ENCODE data around the gene RHEB.

Gene RHEB

DNA sequence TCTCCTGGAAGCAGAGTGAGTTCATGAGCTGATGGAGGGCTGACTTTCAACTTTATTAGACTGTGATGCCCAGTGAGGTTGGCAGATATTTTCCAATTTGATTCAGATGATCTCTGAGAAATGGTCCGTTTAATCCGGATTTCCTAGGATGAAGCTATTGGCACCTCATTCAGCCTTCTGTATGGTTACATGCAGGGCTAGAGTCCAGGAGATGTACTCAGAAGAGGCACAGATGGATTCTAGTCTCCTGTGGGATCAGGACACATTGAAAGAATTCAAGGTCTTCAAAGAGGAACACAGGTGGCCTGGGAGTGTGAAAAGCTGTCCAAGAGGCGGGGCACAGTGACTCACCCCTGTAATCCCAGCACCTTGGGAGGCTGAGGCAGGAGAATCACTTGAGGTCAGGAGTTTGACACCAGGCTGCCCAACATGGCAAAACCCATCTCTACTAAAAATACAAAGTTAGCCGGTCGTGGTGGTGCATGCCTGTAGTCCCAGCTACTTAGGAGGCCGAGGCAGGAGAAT, 23.0 kb upstream of the RHEB start:
- Histone ChIP-seq H3K9me3 (ENCODE audit: control insufficient read depth, low read length) (no peaks in the 10 kb centered on the region), H3K27ac (no peak overlapping the region), H3K4me2 (ENCODE audit: low read length) (no peak overlapping the region), H3K79me2 (no peaks in the 10 kb centered on the region), H3K9ac (no peak overlapping the region), H3K36me3 (ENCODE audit: control insufficient read depth, insufficient read depth, low read length) (no peaks in the 10 kb centered on the region), H3K4me1 (no peaks in the 10 kb centered on the region), H3K27me3 (ENCODE audit: control insufficient read depth, insufficient read depth, low read length) (no peaks in the 10 kb centered on the region), H3K4me3 (ENCODE audit: low read depth, low read length) (no peak overlapping the region), H2AFZ (no peak overlapping the region)
- TF ChIP-seq, protein P1, sequence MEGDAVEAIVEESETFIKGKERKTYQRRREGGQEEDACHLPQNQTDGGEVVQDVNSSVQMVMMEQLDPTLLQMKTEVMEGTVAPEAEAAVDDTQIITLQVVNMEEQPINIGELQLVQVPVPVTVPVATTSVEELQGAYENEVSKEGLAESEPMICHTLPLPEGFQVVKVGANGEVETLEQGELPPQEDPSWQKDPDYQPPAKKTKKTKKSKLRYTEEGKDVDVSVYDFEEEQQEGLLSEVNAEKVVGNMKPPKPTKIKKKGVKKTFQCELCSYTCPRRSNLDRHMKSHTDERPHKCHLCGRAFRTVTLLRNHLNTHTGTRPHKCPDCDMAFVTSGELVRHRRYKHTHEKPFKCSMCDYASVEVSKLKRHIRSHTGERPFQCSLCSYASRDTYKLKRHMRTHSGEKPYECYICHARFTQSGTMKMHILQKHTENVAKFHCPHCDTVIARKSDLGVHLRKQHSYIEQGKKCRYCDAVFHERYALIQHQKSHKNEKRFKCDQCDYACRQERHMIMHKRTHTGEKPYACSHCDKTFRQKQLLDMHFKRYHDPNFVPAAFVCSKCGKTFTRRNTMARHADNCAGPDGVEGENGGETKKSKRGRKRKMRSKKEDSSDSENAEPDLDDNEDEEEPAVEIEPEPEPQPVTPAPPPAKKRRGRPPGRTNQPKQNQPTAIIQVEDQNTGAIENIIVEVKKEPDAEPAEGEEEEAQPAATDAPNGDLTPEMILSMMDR (IDR thresholded peaks at IDR 0.05) = no peak

DNA sequence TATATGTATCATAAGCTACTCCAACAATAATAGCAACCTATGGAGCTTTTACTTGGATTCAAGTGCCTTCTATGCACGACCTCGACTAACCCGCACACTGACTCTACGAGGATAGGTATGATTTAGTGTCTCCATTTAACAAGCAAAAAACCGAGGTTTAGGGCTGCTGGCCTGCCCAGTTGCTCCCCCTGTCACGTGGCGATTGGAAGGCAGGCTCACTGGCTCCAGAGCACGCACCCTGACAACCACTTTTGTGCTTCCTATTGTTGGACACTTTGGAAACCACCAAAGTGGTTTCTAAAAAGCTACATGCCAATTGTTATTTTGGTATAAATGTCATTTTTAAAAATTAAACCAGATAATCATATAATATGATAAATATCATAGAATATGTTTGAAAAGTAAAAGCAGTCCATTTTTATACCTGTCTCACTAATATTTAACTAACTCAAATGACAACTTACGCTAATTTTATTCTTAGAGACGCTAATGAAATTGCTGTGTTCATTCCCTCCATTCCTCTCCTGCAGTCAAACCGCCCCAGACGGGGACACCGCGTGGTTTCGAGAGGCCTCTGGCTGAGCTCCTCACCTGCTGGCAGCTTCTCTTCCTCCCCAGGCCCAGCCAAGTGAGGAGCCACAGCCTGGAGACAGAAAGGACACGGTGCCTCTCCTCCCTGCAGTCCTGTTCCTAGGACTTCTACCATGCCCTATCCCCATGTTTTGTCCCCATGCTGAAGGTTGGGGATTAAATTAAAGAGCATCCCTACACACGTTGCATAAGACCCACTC, 22.2 kb upstream of the RHEB start:
- Histone ChIP-seq H3K4me2 (ENCODE audit: low read length) (no peak overlapping the region), H3K27ac (no peak overlapping the region), H3K27me3 (ENCODE audit: control insufficient read depth, insufficient read depth, low read length) (no peaks in the 10 kb centered on the region), H3K36me3 (ENCODE audit: control insufficient read depth, insufficient read depth, low read length) (no peaks in the 10 kb centered on the region), H2AFZ (no peak overlapping the region), H3K9me3 (ENCODE audit: control insufficient read depth, low read length) (no peaks in the 10 kb centered on the region), H3K9ac (no peak overlapping the region), H3K4me1 (no peaks in the 10 kb centered on the region), H3K4me3 (ENCODE audit: low read depth, low read length) (no peak overlapping the region), H3K79me2 (no peaks in the 10 kb centered on the region)
- TF ChIP-seq, protein P1 (IDR thresholded peaks at IDR 0.05) = no peak

DNA sequence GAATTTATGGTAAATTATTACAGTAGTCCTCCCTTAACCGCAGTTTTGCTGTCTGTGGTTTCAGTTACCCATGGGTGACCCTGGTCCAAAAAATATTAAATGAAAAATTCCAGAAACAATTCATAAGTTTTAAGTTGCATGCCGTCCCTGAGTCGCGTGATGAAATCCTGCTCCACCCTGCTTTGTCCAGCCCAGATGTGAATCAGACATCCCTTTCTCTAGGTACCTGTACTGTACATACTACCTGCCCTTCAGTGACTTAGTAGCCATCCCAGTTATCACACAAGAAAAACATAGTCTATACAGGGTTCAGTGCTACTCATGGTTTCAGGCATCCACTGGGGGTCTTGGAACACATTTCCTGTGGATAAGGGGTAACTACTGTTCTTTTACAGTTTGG, 20.5 kb upstream of the RHEB start:
- no peaks in the 10 kb centered on the region for H3K27me3 ChIP-seq (ENCODE audit: control insufficient read depth, insufficient read depth, low read length)
- no peaks in the 10 kb centered on the region for H3K4me1 ChIP-seq
- no peak overlapping the region for H2AFZ ChIP-seq
- H3K36me3 ChIP-seq (ENCODE audit: control insufficient read depth, insufficient read depth, low read length) = no peaks in the 10 kb centered on the region
- H3K4me2 ChIP-seq (ENCODE audit: low read length) = no peak overlapping the region
- no peak overlapping the region for H3K9ac ChIP-seq
- H3K27ac ChIP-seq = no peak overlapping the region
- H3K9me3 ChIP-seq (ENCODE audit: control insufficient read depth, low read length) = no peaks in the 10 kb centered on the region
- H3K4me3 ChIP-seq (ENCODE audit: low read depth, low read length) = no peak overlapping the region
- TF ChIP-seq, protein P1 (IDR thresholded peaks at IDR 0.05) = no peak
- H3K79me2 ChIP-seq = no peaks in the 10 kb centered on the region

DNA sequence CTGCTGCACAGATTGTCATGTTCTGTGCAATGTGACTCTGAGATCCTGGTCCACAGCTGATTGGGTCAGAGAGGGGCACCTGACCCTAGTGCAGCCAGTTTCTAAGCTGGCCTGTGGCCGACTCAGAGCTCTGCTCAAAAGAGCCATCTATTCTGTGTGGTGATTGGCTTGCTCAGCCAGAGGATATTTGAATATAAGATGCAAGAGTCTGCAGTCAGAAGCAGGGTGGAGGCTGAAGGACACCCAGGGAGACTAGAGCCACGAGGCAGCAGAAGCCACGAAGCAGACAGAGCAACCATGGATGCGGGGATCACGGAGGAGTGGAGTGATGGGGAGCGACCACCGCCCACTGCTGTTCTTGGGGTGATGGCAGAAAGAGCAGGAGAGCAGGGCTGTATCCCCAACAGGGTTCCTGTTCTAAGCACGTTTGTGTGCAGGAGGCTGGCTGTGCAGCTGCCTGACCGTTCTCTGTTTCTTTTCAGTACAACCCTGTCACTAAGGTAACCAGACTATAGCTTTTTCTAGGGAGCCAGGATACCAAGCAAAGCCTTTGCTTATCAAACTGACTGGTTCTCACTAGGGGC, 19.5 kb upstream of the RHEB start:
- no peak overlapping the region for H3K4me2 ChIP-seq (ENCODE audit: low read length)
- no peak overlapping the region for H2AFZ ChIP-seq
- no peaks in the 10 kb centered on the region for H3K36me3 ChIP-seq (ENCODE audit: control insufficient read depth, insufficient read depth, low read length)
- TF ChIP-seq, protein P1 (IDR thresholded peaks at IDR 0.05) = no peak
- H3K9me3 ChIP-seq (ENCODE audit: control insufficient read depth, low read length) = no peaks in the 10 kb centered on the region
- no peak overlapping the region for H3K27ac ChIP-seq
- H3K9ac ChIP-seq = no peak overlapping the region
- H3K4me1 ChIP-seq = no peaks in the 10 kb centered on the region
- no peak overlapping the region for H3K4me3 ChIP-seq (ENCODE audit: low read depth, low read length)
- H3K79me2 ChIP-seq = no peaks in the 10 kb centered on the region
- no peaks in the 10 kb centered on the region for H3K27me3 ChIP-seq (ENCODE audit: control insufficient read depth, insufficient read depth, low read length)
